IMR-90 (cell line): ENCODE measurements around the gene NEK11. TPM values are rescaled to one million over a fixed set of nuclear protein-coding genes. Genes with fewer than 3 reads are reported as not detected.

Source experiments
- ATAC-seq: fragments of 200-7000 bp; cut with Tn5 transposase; 2 replicates; pipeline ENCODE4 v1.9.1; 2020; ENCODE audit warnings: low read depth, mild to moderate bottlenecking, moderate library complexity
- BruUV-seq: library from RNA; stranded (reverse); fragments of 400-500 nt; replicated peaks from 2 replicates; lab custom pipeline; 2021; lab: Mats Ljungman, UMichigan
- CTCF ChIA-PET: fragments of 300-600 bp; formaldehyde crosslinking; extraction: SDS; loops from one replicate; lab custom pipeline; 2021; ENCODE audit warnings: antibody characterized with exemption; lab: Yijun Ruan, JAX
- POLR2A ChIA-PET: fragments of 300-600 bp; sonication (Branson Sonifier 250); formaldehyde crosslinking; loops from one replicate; lab custom pipeline; 2022; ENCODE audit warnings: antibody characterized with exemption; ENCODE audit not compliant: unreplicated experiment; lab: Charles Lee
- DNase-seq: peaks from one replicate; pipeline ENCODE4 v3.0.0; 2013
- H2AFZ ChIP-seq: replicated peaks from 2 replicates; pipeline ENCODE3; 2013; ENCODE audit warnings: low read length, mild to moderate bottlenecking; ENCODE audit not compliant: poor library complexity
- H2AK5ac ChIP-seq: 2 replicates; pipeline ENCODE4 v1.6.1; 2013; ENCODE audit warnings: low read depth, low read length, inconsistent platforms
- H2AK9ac ChIP-seq: replicated peaks from 2 replicates; pipeline ENCODE3; 2013; ENCODE audit warnings: mild to moderate bottlenecking, low read depth, low read length, moderate library complexity; ENCODE audit not compliant: poor library complexity
- H2BK120ac ChIP-seq: 2 replicates; pipeline ENCODE4 v1.6.1; 2013; ENCODE audit warnings: low read depth, low read length, inconsistent platforms
- H2BK15ac ChIP-seq: 3 replicates; pipeline ENCODE4 v1.6.1; 2013; ENCODE audit warnings: low read depth, low read length, inconsistent platforms
- H2BK20ac ChIP-seq: 2 replicates; pipeline ENCODE4 v1.6.1; 2013; ENCODE audit warnings: low read depth, mild to moderate bottlenecking, inconsistent platforms, low read length, moderate library complexity
- H2BK5ac ChIP-seq: 2 replicates; pipeline ENCODE4 v1.6.1; 2013; ENCODE audit warnings: mild to moderate bottlenecking, low read depth, low read length, inconsistent platforms; ENCODE audit not compliant: poor library complexity, severe bottlenecking
- H3K14ac ChIP-seq: replicated peaks from 2 replicates; pipeline ENCODE4 v1.6.1; 2013; ENCODE audit warnings: low read depth, low read length, inconsistent platforms
- H3K18ac ChIP-seq: 2 replicates; pipeline ENCODE4 v1.6.1; 2013; ENCODE audit warnings: low read depth, low read length, control low read depth
- H3K23ac ChIP-seq: 2 replicates; pipeline ENCODE4 v1.6.1; 2013; ENCODE audit warnings: low read depth, low read length, inconsistent platforms
- H3K27ac ChIP-seq: 2 replicates; pipeline ENCODE4 v1.5.1; 2013; ENCODE audit warnings: mild to moderate bottlenecking, control low read depth, low read length; ENCODE audit not compliant: insufficient read depth
- H3K27me3 ChIP-seq: 2 replicates; pipeline ENCODE4 v1.6.1; 2013; ENCODE audit warnings: low read length; ENCODE audit not compliant: control insufficient read depth, insufficient read depth
- H3K36me3 ChIP-seq: 2 replicates; pipeline ENCODE4 v1.6.1; 2013; ENCODE audit warnings: low read length, mixed read lengths; ENCODE audit not compliant: control insufficient read depth, insufficient read depth
- H3K4ac ChIP-seq: 2 replicates; pipeline ENCODE4 v1.6.1; 2013; ENCODE audit warnings: low read depth, low read length, inconsistent platforms
- H3K4me1 ChIP-seq: 2 replicates; pipeline ENCODE4 v1.6.1; 2013; ENCODE audit warnings: low read length, mixed read lengths; ENCODE audit not compliant: control insufficient read depth, insufficient read depth
- H3K4me2 ChIP-seq: 2 replicates; pipeline ENCODE4 v1.6.1; 2013; ENCODE audit warnings: low read depth, mild to moderate bottlenecking, control low read depth, low read length, moderate library complexity
- H3K4me3 ChIP-seq: 2 replicates; pipeline ENCODE4 v1.5.1; 2013; ENCODE audit warnings: low read depth, mild to moderate bottlenecking, control low read depth, low read length, moderate library complexity; ENCODE audit not compliant: insufficient read depth
- H3K56ac ChIP-seq: 2 replicates; pipeline ENCODE4 v1.6.1; 2013; ENCODE audit warnings: low read length, inconsistent platforms; ENCODE audit not compliant: insufficient read depth; ENCODE audit errors: extremely low read depth
- H3K79me1 ChIP-seq, 2 experiments: 2 replicates each; pipeline ENCODE4 v1.6.1; 2013; ENCODE audit warnings: low read length in 2 of 2, inconsistent platforms in 1 of 2, low read depth in 1 of 2
- H3K9ac ChIP-seq: 2 replicates; pipeline ENCODE4 v1.6.1; 2013; ENCODE audit warnings: low read depth, low read length, control low read depth
- H3K9me1 ChIP-seq: 2 replicates; pipeline ENCODE4 v1.6.1; 2013; ENCODE audit warnings: low read length, inconsistent platforms; ENCODE audit not compliant: insufficient read depth
- H3K9me3 ChIP-seq: 2 replicates; pipeline ENCODE4 v1.6.1; 2013; ENCODE audit warnings: low read length; ENCODE audit not compliant: control insufficient read depth, insufficient read depth
- H4K20me1 ChIP-seq: 2 replicates; pipeline ENCODE4 v1.6.1; 2013; ENCODE audit warnings: low read length, inconsistent platforms; ENCODE audit not compliant: insufficient read depth
- H4K5ac ChIP-seq: 2 replicates; pipeline ENCODE4 v1.6.1; 2013; ENCODE audit warnings: mild to moderate bottlenecking, low read depth, low read length, control low read depth
- H4K8ac ChIP-seq, 2 experiments: 2 replicates each; pipeline ENCODE4 v1.6.1; 2013; ENCODE audit warnings: low read depth in 2 of 2, low read length in 2 of 2, control low read depth in 1 of 2, inconsistent platforms in 1 of 2
- H4K91ac ChIP-seq: 2 replicates; pipeline ENCODE4 v1.6.1; 2013; ENCODE audit warnings: low read depth, low read length, inconsistent platforms; ENCODE audit not compliant: insufficient read depth
- BHLHE40 ChIP-seq: fragments of 150-350 bp; IDR thresholded peaks from 2 replicates; pipeline ENCODE4 v1.6.1; 2016; ENCODE audit warnings: mild to moderate bottlenecking, low read depth, low read length
- CEBPB ChIP-seq: IDR thresholded peaks from 2 replicates; pipeline ENCODE4 v1.6.1; 2012; ENCODE audit warnings: low read depth, low read length, improper control_type of control experiment
- CHD1 ChIP-seq: IDR thresholded peaks from 2 replicates; pipeline ENCODE4 v1.6.1; 2012; ENCODE audit warnings: low read depth, low read length, improper control_type of control experiment
- CTCF ChIP-seq: conservative IDR thresholded peaks from 2 replicates; pipeline ENCODE4 v1.5.1; 2012; ENCODE audit warnings: mild to moderate bottlenecking, low read depth, low read length, improper control_type of control experiment
- ELK1 ChIP-seq: fragments of 150-350 bp; IDR thresholded peaks from 2 replicates; pipeline ENCODE4 v1.6.1; 2016; ENCODE audit warnings: low read depth, mild to moderate bottlenecking, low read length, moderate library complexity, borderline replicate concordance
- FOS ChIP-seq: fragments of 150-350 bp; IDR thresholded peaks from 2 replicates; pipeline ENCODE4 v1.6.1; 2016; ENCODE audit warnings: low read depth, low read length
- MAFK ChIP-seq: IDR thresholded peaks from 2 replicates; pipeline ENCODE4 v1.6.1; 2012; ENCODE audit warnings: low read depth, low read length, improper control_type of control experiment
- MAZ ChIP-seq: IDR thresholded peaks from 2 replicates; pipeline ENCODE4 v1.6.1; 2012; ENCODE audit warnings: low read depth, mild to moderate bottlenecking, low read length, improper control_type of control experiment, moderate library complexity, borderline replicate concordance
- MXI1 ChIP-seq: IDR thresholded peaks from 2 replicates; pipeline ENCODE4 v1.6.1; 2012; ENCODE audit warnings: low read depth, mild to moderate bottlenecking, low read length, moderate library complexity, borderline replicate concordance
- NFE2L2 ChIP-seq: fragments of 150-350 bp; IDR thresholded peaks from 2 replicates; pipeline ENCODE4 v1.6.1; 2016; ENCODE audit warnings: low read depth, mild to moderate bottlenecking, low read length
- POLR2A ChIP-seq: IDR thresholded peaks from 2 replicates; pipeline ENCODE4 v1.6.1; 2012; ENCODE audit warnings: mild to moderate bottlenecking, low read depth, low read length
- RAD21 ChIP-seq: IDR thresholded peaks from 2 replicates; pipeline ENCODE4 v1.6.1; 2012; ENCODE audit warnings: low read length, improper control_type of control experiment
- RCOR1 ChIP-seq: IDR thresholded peaks from 2 replicates; pipeline ENCODE4 v1.6.1; 2012; ENCODE audit warnings: mild to moderate bottlenecking, low read length, improper control_type of control experiment; ENCODE audit not compliant: insufficient replicate concordance
- RFX5 ChIP-seq: IDR thresholded peaks from 2 replicates; pipeline ENCODE4 v1.8.0; 2012; ENCODE audit warnings: low read depth, mild to moderate bottlenecking, low read length, moderate library complexity
- SMC3 ChIP-seq: fragments of 150-350 bp; IDR thresholded peaks from 2 replicates; pipeline ENCODE4 v1.6.1; 2016; ENCODE audit warnings: low read depth, mild to moderate bottlenecking, antibody characterized with exemption, low read length, moderate library complexity
- USF2 ChIP-seq: fragments of 150-350 bp; IDR thresholded peaks from 2 replicates; pipeline ENCODE4 v1.6.1; 2017; ENCODE audit warnings: mild to moderate bottlenecking, antibody characterized with exemption, low read length, low read depth
- dilution Hi-C: fragments of 300-500 bp; cut with HindIII; formaldehyde crosslinking; loops from one replicate; pipeline ENCODE4 v1.14.3; 2018; ENCODE audit warnings: low sequenced_read_pairs; ENCODE audit not compliant: unreplicated experiment
- in situ Hi-C: fragments of 300-500 bp; cut with MboI; formaldehyde crosslinking; loops from 3 replicates; pipeline ENCODE4 v1.14.3; 2019; ENCODE audit warnings: low sequenced_read_pairs, inconsistent platforms, mixed read lengths
- intact Hi-C: fragments of 100-400 bp; cut with micrococcal nuclease; formaldehyde crosslinking; loops from 2 replicates; pipeline ENCODE4 v1.10.0; 2022
- polyA plus RNA-seq, 3 experiments: library from polyadenylated mRNA; depleted of rRNA; stranded (reverse); fragments of >200 nt; gene quantifications; 2 replicates each; pipeline ENCODE4 v1.2.3, GENCODE V29; 2012; ENCODE audit warnings: low replicate concordance in 1 of 3
- total RNA-seq: library from RNA; depleted of rRNA; stranded (reverse); fragments of >200 nt; gene quantifications from 2 replicates; pipeline ENCODE4 v1.2.3, GENCODE V29; 2012

NEK11 gene
- total and polyA plus RNA-seq, 2 of the 4 experiments (the other 2 are of a cell fraction): 1.1 to 1.6 TPM

- Histone ChIP-seq H2AK5ac (no peak overlapping the region), H4K20me1 (no peaks in the 10 kb centered on the region), H2BK120ac (no peak overlapping the region), H3K4me2 (no peak overlapping the region), H3K79me1 (no peaks in the 10 kb centered on the region), H3K9me3 (no peaks in the 10 kb centered on the region), H4K8ac (no peak overlapping the region), H4K91ac (no peak overlapping the region), H2BK5ac (no peak overlapping the region), H3K9me1 (no peaks in the 10 kb centered on the region), H3K4ac (no peak overlapping the region), H3K56ac (no peak overlapping the region), H4K5ac (no peak overlapping the region), H3K4me1 (no peaks in the 10 kb centered on the region), H2BK15ac (no peak overlapping the region), H2AFZ (no peak overlapping the region), H2AK9ac (no peak overlapping the region), H3K23ac (no peak overlapping the region), H3K4me3 (no peak overlapping the region), H3K14ac (no peak overlapping the region), H3K27ac (no peak overlapping the region), H3K36me3 (no peaks in the 10 kb centered on the region), H3K18ac (no peak overlapping the region), H3K9ac (no peak overlapping the region), H3K27me3 (no peaks in the 10 kb centered on the region; the same call in none of the 2 replicates), H2BK20ac (no peak overlapping the region)
- dilution Hi-C loops (no loop called here), in situ Hi-C loops (no loop called here), intact Hi-C loops (no loop called here)
- ChIA-PET CTCF (no interaction called here), POLR2A (no interaction called here)
- DNase-seq (no peak), ATAC-seq (no peak)
- BruUV-seq: no TSS peak
- TF ChIP-seq USF2 (no peak), CEBPB (no peak), RAD21 (no peak), RCOR1 (no peak), MAZ (no peak), MXI1 (no peak), CTCF (no peak), ELK1 (no peak), BHLHE40 (no peak), MAFK (no peak), POLR2A (no peak), CHD1 (no peak), FOS (no peak), NFE2L2 (no peak), RFX5 (no peak), SMC3 (no peak)
These were observed 369.5 kb downstream of the NEK11 start for GRCh38 chr3:131396170-131396569.
